Effector memory CD8-positive, alpha-beta T cell (primary cell): ENCODE measurements around the gene NF1.
A peak's percentile ranks its signal among the peaks of the same experiment; 100 is the strongest.
"Not testable (repeated sequence)": the region's sequence is repeated elsewhere in the genome, so short reads cannot be mapped to it uniquely, and the experiment has no call there.

Source experiments
- ATAC-seq: fragments of 150-1000 bp; cut with Tn5 transposase; replicated peaks from 2 replicates; pipeline ENCODE4 v1.10.0; 2021; ENCODE audit warnings: mild to moderate bottlenecking, moderate library complexity
- DNase-seq, 3 experiments: peaks; one replicate each; pipeline ENCODE4 v3.0.0; 2021
- H3K27ac Mint-ChIP-seq, 2 donors: one replicate each; pipeline ENCODE4 v1.8.0; 2022; ENCODE audit warnings: mild to moderate bottlenecking in 2 of 2, mixed read lengths in 2 of 2, moderate library complexity in 2 of 2
- H3K27me3 Mint-ChIP-seq, 2 donors: one replicate each; pipeline ENCODE4 v1.8.0; 2022; ENCODE audit warnings: mixed read lengths in 2 of 2
- H3K36me3 Mint-ChIP-seq: one replicate; pipeline ENCODE4 v1.8.0; 2022; ENCODE audit warnings: mild to moderate bottlenecking, moderate library complexity, mixed read lengths; ENCODE audit not compliant: insufficient read depth
- H3K4me1 Mint-ChIP-seq, 2 donors: one replicate each; pipeline ENCODE4 v1.8.0; 2022; ENCODE audit warnings: low read depth in 2 of 2, mixed read lengths in 2 of 2
- H3K4me3 Mint-ChIP-seq, 2 donors: one replicate each; pipeline ENCODE4 v1.8.0; 2022; ENCODE audit warnings: mild to moderate bottlenecking in 2 of 2, mixed read lengths in 2 of 2, moderate library complexity in 2 of 2
- H3K9me3 Mint-ChIP-seq, 2 donors: one replicate each; pipeline ENCODE4 v1.8.0; 2022; ENCODE audit warnings: mixed read lengths in 2 of 2

Gene NF1

GRCh38 chr17:31295489-31295871, 200.7 kb downstream of the NF1 start:
- DNase-seq: no peak
- Mint-ChIP-seq H3K9me3 (no peaks in the 10 kb centered on the region), H3K4me3 (no peak overlapping the region), H3K36me3 (no peaks in the 10 kb centered on the region), H3K27ac (no peak overlapping the region), H3K4me1 (no peaks in the 10 kb centered on the region), H3K27me3 (no peaks in the 10 kb centered on the region)
- ATAC-seq: no peak

GRCh38 chr17:31296142-31296541, 201.4 kb downstream of the NF1 start:
- no peaks in the 10 kb centered on the region for H3K9me3 Mint-ChIP-seq
- no peak for DNase-seq
- no peak overlapping the region for H3K27ac Mint-ChIP-seq
- H3K4me1 Mint-ChIP-seq: peaks cover 1 to 5% of the 10 kb centered on the region in 2 donors
- H3K4me3 Mint-ChIP-seq: no peak overlapping the region
- no peaks in the 10 kb centered on the region for H3K36me3 Mint-ChIP-seq
- no peak for ATAC-seq
- no peaks in the 10 kb centered on the region for H3K27me3 Mint-ChIP-seq

GRCh38 chr17:31297090-31297489, 202.3 kb downstream of the NF1 start, which contains the start of gene OMG:
Gene OMG, minus strand, starts transcription at chr17:31297239. Its CDS starts 908 bp downstream, at chr17:31296331.
- Mint-ChIP-seq H3K4me1 (peaks cover 1 to 12% of the 10 kb centered on the region in 2 donors), H3K4me3 (no peak within 1 kb of the TSS), H3K27ac (no peak within 1 kb of the TSS), H3K9me3 (no peaks in the 10 kb centered on the region), H3K36me3 (no peaks in the 10 kb centered on the region), H3K27me3 (no peaks in the 10 kb centered on the region)
- DNase-seq (no peak), ATAC-seq (no peak)

- Mint-ChIP-seq H3K36me3 (peaks cover 24% of the 10 kb centered on the region), H3K4me1 (peaks cover 2 to 18% of the 10 kb centered on the region in 2 donors), H3K9me3 (no peaks in the 10 kb centered on the region), H3K27ac (no peak overlapping the region), H3K27me3 (no peaks in the 10 kb centered on the region), H3K4me3 (no peak overlapping the region)
- ATAC-seq: no peak
- no peak for DNase-seq
Measured at GRCh38 chr17:31299624-31300023, 204.8 kb downstream of the NF1 start.

- Mint-ChIP-seq H3K4me1 (peaks cover 32 to 68% of the 10 kb centered on the region in 2 donors), H3K9me3 (no peaks in the 10 kb centered on the region), H3K4me3 (peak overlapping the region; percentile 83 to 95), H3K27me3 (no peaks in the 10 kb centered on the region), H3K36me3 (peaks cover 50% of the 10 kb centered on the region), H3K27ac (peak overlapping the region; percentile 80 to 92)
- DNase-seq (no peak), ATAC-seq (no peak)
Measured at GRCh38 chr17:31307640-31308039, 212.9 kb downstream of the NF1 start.

- Mint-ChIP-seq H3K4me1 (peaks cover 32 to 68% of the 10 kb centered on the region in 2 donors), H3K27ac (peak overlapping the region; percentile 80 to 92), H3K27me3 (no peaks in the 10 kb centered on the region), H3K36me3 (peaks cover 44% of the 10 kb centered on the region), H3K9me3 (no peaks in the 10 kb centered on the region), H3K4me3 (peak overlapping the region; percentile 83 to 95)
- DNase-seq (no peak), ATAC-seq (peak; percentile 23)
Measured at GRCh38 chr17:31308372-31309334, 213.9 kb downstream of the NF1 start.

GRCh38 chr17:31309556-31309955, 214.8 kb downstream of the NF1 start:
- Mint-ChIP-seq H3K4me3 (peak overlapping the region; percentile 83 to 95), H3K9me3 (no peaks in the 10 kb centered on the region), H3K4me1 (peaks cover 32 to 66% of the 10 kb centered on the region in 2 donors), H3K27me3 (no peaks in the 10 kb centered on the region), H3K27ac (peak overlapping the region; percentile 80 to 92), H3K36me3 (peaks cover 37% of the 10 kb centered on the region)
- DNase-seq (no peak), ATAC-seq (peak; percentile 40)

- Mint-ChIP-seq H3K36me3 (peaks cover 30% of the 10 kb centered on the region), H3K9me3 (no peaks in the 10 kb centered on the region), H3K27me3 (no peaks in the 10 kb centered on the region), H3K4me1 (peaks cover 32 to 65% of the 10 kb centered on the region in 2 donors), H3K27ac (peak overlapping the region; percentile 80 to 92), H3K4me3 (peak overlapping the region; percentile 83 to 95)
- peak; percentile 61 for ATAC-seq
- peak in 1 of 3 experiments; percentile 23 for DNase-seq
Measured at GRCh38 chr17:31310260-31310659, 215.5 kb downstream of the NF1 start.

GRCh38 chr17:31310886-31311285, 216.1 kb downstream of the NF1 start:
- Mint-ChIP-seq H3K4me1 (peaks cover 31 to 63% of the 10 kb centered on the region in 2 donors), H3K27ac (peak overlapping the region; percentile 80 to 92), H3K9me3 (no peaks in the 10 kb centered on the region), H3K4me3 (peak overlapping the region; percentile 83 to 95), H3K27me3 (no peaks in the 10 kb centered on the region), H3K36me3 (peaks cover 25% of the 10 kb centered on the region)
- ATAC-seq: no peak
- DNase-seq: no peak

- H3K36me3 Mint-ChIP-seq: peaks cover 23% of the 10 kb centered on the region
- H3K4me3 Mint-ChIP-seq: peak overlapping the region; percentile 83 to 95
- H3K27me3 Mint-ChIP-seq: no peaks in the 10 kb centered on the region
- peak overlapping the region; percentile 80 to 92 for H3K27ac Mint-ChIP-seq
- no peaks in the 10 kb centered on the region for H3K9me3 Mint-ChIP-seq
- H3K4me1 Mint-ChIP-seq: peaks cover 31 to 60% of the 10 kb centered on the region in 2 donors
- ATAC-seq (no peak), DNase-seq (no peak)
Measured at GRCh38 chr17:31311526-31311925, 216.7 kb downstream of the NF1 start.

GRCh38 chr17:31312223-31312622, 217.4 kb downstream of the NF1 start:
- peak overlapping the region; percentile 80 to 92 for H3K27ac Mint-ChIP-seq
- peaks cover 33 to 61% of the 10 kb centered on the region in 2 donors for H3K4me1 Mint-ChIP-seq
- H3K27me3 Mint-ChIP-seq, ATAC-seq, DNase-seq, H3K9me3 Mint-ChIP-seq: not testable (repeated sequence)
- H3K4me3 Mint-ChIP-seq: peak overlapping the region; percentile 83 to 95
- peaks cover 22% of the 10 kb centered on the region for H3K36me3 Mint-ChIP-seq

GRCh38 chr17:31313982-31314781, 219.4 kb downstream of the NF1 start, which contains the start of gene EVI2B:
Gene EVI2B, minus strand, starts transcription at chr17:31314054. Its CDS starts 8,445 bp downstream, at chr17:31305609.
- H3K36me3 Mint-ChIP-seq: peaks cover 21% of the 10 kb centered on the region
- peak within 1 kb of the TSS; percentile 83 to 95 for H3K4me3 Mint-ChIP-seq
- H3K27me3 Mint-ChIP-seq: no peaks in the 10 kb centered on the region
- H3K4me1 Mint-ChIP-seq: peaks cover 33 to 57% of the 10 kb centered on the region in 2 donors
- peak; percentile 55 for ATAC-seq
- DNase-seq: no peak
- H3K9me3 Mint-ChIP-seq: no peaks in the 10 kb centered on the region
- peak within 1 kb of the TSS; percentile 80 to 95 for H3K27ac Mint-ChIP-seq

GRCh38 chr17:31314782-31315100, 220.0 kb downstream of the NF1 start:
- Mint-ChIP-seq H3K9me3 (no peaks in the 10 kb centered on the region), H3K27me3 (no peaks in the 10 kb centered on the region), H3K27ac (peak overlapping the region; percentile 80 to 95), H3K4me3 (peak overlapping the region; percentile 83 to 95), H3K4me1 (peaks cover 33 to 53% of the 10 kb centered on the region in 2 donors), H3K36me3 (peaks cover 25% of the 10 kb centered on the region)
- ATAC-seq (no peak), DNase-seq (no peak)
